PC-9 (cell line): ENCODE data around the gene BOC.

Experiments used
- CTCF ChIP-seq: fragments of 200-600 bp; sonication (generic); conservative IDR thresholded peaks from 2 replicates; pipeline ENCODE4 v1.6.1; 2017; ENCODE audit warnings: mixed run types, antibody characterized with exemption, mild to moderate bottlenecking, moderate library complexity
- EZH2 ChIP-seq: fragments of 200-600 bp; sonication (generic); IDR thresholded peaks from 2 replicates; pipeline ENCODE4 v1.8.0; 2017; ENCODE audit warnings: antibody characterized with exemption, low read depth

DNA sequence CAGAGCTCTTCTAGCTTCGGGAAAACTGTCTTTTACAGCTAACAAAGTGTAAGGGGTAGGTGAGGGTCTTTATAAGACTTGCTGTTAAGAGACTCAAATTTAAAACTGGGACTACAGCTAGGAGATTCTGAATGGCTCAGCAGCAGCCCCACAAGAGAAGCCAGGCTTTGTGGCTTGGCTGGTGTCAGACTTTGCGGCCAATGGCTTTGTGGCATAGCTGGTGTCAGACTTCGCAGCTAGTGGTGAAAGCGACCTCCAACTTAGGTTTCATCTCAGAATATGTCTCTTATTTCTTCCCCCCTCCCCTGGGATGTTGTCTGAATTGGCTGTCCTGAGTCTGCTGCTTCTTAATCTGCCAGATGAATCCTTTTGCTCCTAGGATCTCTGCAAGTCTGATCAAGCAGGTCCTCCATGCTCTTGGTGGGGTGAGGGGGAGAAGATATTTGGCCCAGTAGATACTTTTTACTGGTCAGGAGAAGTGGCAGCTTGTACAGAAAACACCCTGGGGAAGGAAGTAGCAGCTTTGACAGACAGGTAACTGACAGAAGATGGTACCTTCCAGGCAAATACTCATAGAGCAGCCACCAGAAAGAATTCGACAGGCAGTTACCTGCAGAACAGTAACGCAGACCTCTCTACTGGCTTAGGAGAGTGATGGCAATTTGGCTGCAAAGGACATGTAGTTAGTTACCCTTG, 8.4 kb downstream of the BOC start:
- TF ChIP-seq CTCF (no peak), EZH2 (no peak)
